HL-60 (cell line): ENCODE results near the gene MAJIN.

Source experiments
- DNase-seq, 2 experiments: peaks; one replicate each; pipeline ENCODE4 v3.0.0-alpha.2; 2010 to 2020; ENCODE audit warnings: low read depth in 1 of 2, low spot score in 1 of 2
- H3K27ac ChIP-seq: fragments of 250-450 bp; sonication (Bioruptor Pico); replicated peaks from 2 replicates; pipeline ENCODE4 v1.5.1; 2020; ENCODE audit warnings: mild to moderate bottlenecking, moderate library complexity
- H3K27me3 ChIP-seq: fragments of 250-450 bp; sonication (Bioruptor Pico); 2 replicates; pipeline ENCODE4 v1.5.1; 2021; ENCODE audit warnings: mild to moderate bottlenecking, moderate library complexity; ENCODE audit not compliant: insufficient read depth, poor library complexity, severe bottlenecking
- H3K4me3 ChIP-seq: replicated peaks from 2 replicates; pipeline ENCODE4 v1.5.1; 2011; ENCODE audit warnings: mild to moderate bottlenecking, control low read depth, low read length; ENCODE audit not compliant: insufficient read depth
- CTCF ChIP-seq: IDR thresholded peaks from one replicate; pipeline ENCODE4 v1.5.1; 2011; ENCODE audit warnings: low read length, control low read depth, inconsistent platforms; ENCODE audit not compliant: insufficient read depth
- GABPA ChIP-seq: IDR thresholded peaks from 2 replicates; pipeline ENCODE4 v1.6.1; 2012; ENCODE audit warnings: low read depth
- POLR2AphosphoS5 ChIP-seq: IDR thresholded peaks from 2 replicates; pipeline ENCODE4 v1.6.1; 2012; ENCODE audit warnings: low read depth
- REST ChIP-seq: IDR thresholded peaks from 2 replicates; pipeline ENCODE4 v1.6.1; 2012; ENCODE audit warnings: low read depth; ENCODE audit not compliant: insufficient replicate concordance
- SPI1 ChIP-seq: IDR thresholded peaks from 2 replicates; pipeline ENCODE4 v1.6.1; 2012; ENCODE audit warnings: low read depth, mild to moderate bottlenecking, borderline replicate concordance

Gene MAJIN

GRCh38 chr11:64892838-64893193 lies 79.1 kb downstream of the MAJIN start:
- no peak for DNase-seq
- H3K27me3 ChIP-seq, result no peaks in the 10 kb centered on the region
- no peak for TF ChIP-seq GABPA
- no peak for TF ChIP-seq POLR2AphosphoS5
- TF ChIP-seq REST, result no peak
- no peak for TF ChIP-seq CTCF
- TF ChIP-seq SPI1, result no peak
- H3K27ac ChIP-seq, result no peak overlapping the region
- H3K4me3 ChIP-seq, result no peak overlapping the region

- no peak overlapping the region for H3K4me3 ChIP-seq
- H3K27me3 ChIP-seq, result no peaks in the 10 kb centered on the region
- no peak for TF ChIP-seq POLR2AphosphoS5
- TF ChIP-seq CTCF, result no peak
- TF ChIP-seq REST, result no peak
- no peak for TF ChIP-seq GABPA
- no peak for TF ChIP-seq SPI1
- no peak for DNase-seq
- H3K27ac ChIP-seq, result no peak overlapping the region
These were observed 79.5 kb downstream of the MAJIN start for GRCh38 chr11:64892411-64892831.

- DNase-seq, result no peak
- H3K27me3 ChIP-seq, result no peaks in the 10 kb centered on the region
- H3K4me3 ChIP-seq, result no peak overlapping the region
- no peak overlapping the region for H3K27ac ChIP-seq
- TF ChIP-seq CTCF, result no peak
- TF ChIP-seq GABPA, result no peak
- no peak for TF ChIP-seq SPI1
- TF ChIP-seq POLR2AphosphoS5, result no peak
These were observed 80.0 kb downstream of the MAJIN start for GRCh38 chr11:64891880-64892279.

GRCh38 chr11:64891215-64891848 lies 80.6 kb downstream of the MAJIN start:
- no peak for DNase-seq
- Histone ChIP-seq H3K27ac (no peak overlapping the region), H3K27me3 (no peaks in the 10 kb centered on the region), H3K4me3 (no peak overlapping the region)
- no peak for TF ChIP-seq GABPA
- TF ChIP-seq SPI1, result no peak
- no peak for TF ChIP-seq REST
- no peak for TF ChIP-seq CTCF
- TF ChIP-seq POLR2AphosphoS5, result no peak
